Measurements from ENCODE around the gene FXYD2.

- TF ChIP-seq CTCF (IDR thresholded peaks at IDR 0.05) (no peak), POLR2A (IDR thresholded peaks at IDR 0.05) (no peak)
These were observed 45.1 kb upstream of the FXYD2 start for GRCh38 chr11:117869604-117870003.
